HG03280 (cell line): ENCODE results near the gene TBL2.
"Not testable (repeated sequence)": the region's sequence is repeated elsewhere in the genome, so short reads cannot be mapped to it uniquely, and the experiment has no call there.

Source experiments
- ATAC-seq: cut with Tn5 transposase; IDR thresholded peaks from one replicate; pipeline ENCODE4 v1.9.1; 2021; ENCODE audit warnings: mild to moderate bottlenecking, moderate library complexity; ENCODE audit not compliant: unreplicated experiment

TBL2 gene

GRCh38 chr7:73537051-73537450 lies 41.3 kb downstream of the TBL2 start:
- no peak for ATAC-seq

DNA sequence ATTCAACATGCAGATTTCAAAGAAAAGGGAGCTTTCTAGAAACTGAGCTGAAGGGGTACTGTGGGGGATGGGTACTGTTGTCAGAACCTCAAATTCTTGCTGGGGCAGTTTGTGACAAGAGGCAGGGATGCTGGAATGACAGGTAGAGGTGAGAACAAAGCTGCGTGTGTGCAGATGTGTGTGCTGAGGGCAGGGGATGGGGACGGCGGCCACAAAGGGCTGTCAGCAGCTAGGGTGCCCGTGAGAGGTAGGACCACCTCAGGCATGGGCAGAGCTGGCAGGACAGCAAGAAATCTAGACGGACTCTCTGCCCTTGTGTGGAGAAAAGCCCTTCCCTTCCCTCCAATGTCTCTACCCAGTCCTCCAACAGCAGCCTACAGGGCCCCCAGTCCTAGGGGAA lies 41.9 kb downstream of the TBL2 start:
- ATAC-seq, result no peak

DNA sequence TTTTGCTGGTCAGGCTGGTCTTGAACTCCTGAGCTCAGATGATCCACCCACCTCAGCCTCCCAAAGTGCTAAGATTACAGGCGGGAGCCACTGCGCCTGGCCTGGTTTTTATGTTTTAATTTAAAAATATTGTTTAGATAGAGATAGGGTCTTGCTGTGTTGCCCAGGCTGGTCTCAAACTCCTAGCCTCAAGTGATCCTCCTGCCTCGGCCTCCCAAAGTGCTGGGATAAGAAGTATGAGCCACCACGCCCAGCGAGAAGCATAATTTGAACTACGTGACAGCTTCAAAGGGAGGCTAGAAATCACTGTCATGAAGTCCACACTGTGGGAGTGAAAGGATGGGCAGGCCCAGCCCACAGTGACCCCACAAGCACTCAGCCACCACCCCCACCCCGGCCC lies 42.5 kb downstream of the TBL2 start:
- ATAC-seq, result not testable (repeated sequence)

DNA sequence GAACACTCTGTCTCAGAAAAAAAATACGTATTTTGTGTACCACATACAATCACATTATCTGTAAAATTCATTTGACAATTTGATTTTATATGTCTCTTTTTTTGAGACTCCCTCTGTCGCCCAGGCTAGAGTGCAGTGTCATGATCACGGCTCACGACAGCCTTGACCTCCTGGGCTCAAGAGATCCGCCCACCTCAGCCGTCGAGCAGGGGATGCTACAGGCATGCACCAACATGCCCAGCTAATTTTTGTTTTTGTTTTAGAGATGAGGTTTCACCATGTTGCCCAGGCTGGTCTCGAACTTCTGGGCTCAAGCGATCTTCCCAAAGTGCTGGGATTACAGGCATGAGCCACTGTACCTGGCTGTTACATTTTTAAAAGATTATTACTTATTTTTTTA lies 44.6 kb downstream of the TBL2 start:
- ATAC-seq, result no peak

DNA sequence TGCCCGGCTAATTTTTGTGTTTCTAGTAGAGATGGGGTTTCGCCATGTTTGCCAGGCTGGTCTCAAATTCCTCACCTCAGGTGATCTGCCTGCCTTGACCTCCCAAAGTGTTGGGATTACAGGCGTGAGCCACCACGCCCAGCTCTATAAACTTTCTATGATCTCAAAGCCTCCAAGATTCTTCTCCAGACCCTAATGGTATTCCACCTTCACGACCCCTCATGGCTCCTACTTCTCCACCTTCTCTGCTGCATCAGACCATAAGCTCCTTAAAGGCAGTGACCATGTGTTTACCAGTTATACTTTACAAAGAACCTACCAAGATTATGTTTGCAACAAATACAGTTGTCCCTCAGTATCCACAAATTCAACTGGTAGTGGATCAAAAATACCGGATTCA lies 46.2 kb downstream of the TBL2 start:
- ATAC-seq, result no peak

DNA sequence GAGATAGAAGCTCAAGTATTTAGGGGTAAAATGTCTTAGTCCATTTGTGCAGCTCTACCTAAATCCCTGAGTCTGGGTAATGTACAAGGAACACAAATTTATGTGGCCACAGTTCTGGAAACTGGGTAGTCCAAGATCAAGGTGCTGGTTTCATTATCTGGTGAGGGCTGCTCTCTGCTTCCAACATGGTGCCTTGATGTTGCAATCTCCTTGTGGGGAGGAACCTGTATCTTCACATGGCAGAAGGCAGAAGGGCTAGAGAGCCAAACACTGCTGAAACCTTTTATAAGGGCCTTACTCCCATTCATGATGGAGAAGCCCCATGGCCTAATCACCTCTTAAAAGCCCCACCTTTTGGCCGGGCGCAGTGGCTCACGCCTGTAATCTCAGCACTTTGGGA lies 47.6 kb downstream of the TBL2 start:
- no peak for ATAC-seq

- no peak for ATAC-seq
Observed at GRCh38 chr7:73526896-73527821, 51.2 kb downstream of the TBL2 start.

- ATAC-seq, result not testable (repeated sequence)
Observed at GRCh38 chr7:73526158-73526494, 52.3 kb downstream of the TBL2 start.

DNA sequence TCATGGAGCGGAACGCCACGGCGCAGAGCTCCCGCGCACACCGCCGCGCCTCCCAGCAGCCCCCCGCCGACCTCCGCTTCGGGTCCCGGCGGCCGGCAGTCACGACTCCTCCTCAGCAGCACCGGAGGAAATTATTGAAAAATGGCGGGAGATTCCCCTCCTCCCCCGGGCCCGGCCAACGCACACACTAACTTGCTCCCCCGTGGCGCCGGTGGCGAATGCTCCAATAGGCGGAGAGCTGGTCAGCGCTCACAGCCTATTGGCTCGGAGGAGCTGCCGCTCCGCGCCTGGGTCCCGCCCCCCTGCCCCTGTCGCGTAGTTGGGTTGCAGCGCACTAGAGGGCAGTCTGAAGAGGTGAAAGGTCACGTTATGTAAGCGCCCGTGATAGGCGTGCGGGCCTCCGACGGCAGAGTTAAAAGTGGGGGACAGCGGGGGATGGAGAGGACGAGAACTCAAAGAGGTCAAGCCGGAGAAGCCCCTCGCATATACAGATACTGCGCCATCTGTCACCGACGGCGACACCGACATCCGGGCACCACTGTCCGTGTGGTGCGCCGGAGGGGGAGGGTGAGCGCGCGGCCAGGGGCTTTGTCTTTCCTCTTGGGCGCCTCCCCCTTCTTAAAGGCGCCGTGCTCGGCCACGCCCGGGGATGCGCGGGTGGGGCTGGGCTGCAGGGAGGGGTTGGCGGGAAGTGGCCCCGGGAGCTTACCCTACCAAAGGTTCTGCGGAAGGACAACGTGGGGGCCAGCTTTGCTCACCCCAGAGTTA lies 56.1 kb downstream of the TBL2 start, which contains the start of gene BAZ1B:
BAZ1B (minus strand) TSS at position 189 of the 768 bp plus-strand sequence. CDS start 360 bp downstream, outside the sequence.
- ATAC-seq, result peak; percentile 88

DNA sequence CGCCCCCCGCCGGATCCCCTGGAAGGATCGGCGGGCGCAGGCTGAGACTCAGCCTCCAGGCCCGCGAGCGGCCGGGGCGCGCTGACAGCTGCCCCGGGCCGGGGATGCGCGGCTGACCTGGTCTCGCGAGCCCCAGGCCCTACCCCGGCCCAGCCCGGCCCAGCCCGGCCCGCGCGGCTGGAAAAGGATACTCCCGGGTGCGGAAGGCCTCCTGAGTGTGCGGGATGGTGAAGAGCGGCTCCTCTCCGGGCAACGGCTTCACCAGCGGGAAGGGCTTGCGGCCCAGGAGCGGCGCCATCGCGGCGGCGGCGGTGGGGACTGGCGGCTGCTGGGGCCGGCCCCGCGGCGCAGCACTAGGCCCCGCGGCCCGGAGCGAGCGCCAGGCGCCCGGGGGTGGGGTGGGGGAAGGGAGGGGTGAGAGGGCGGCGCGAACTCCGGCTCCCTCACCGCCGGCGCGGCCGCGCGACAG lies 56.7 kb downstream of the TBL2 start:
- ATAC-seq, result peak; percentile 44

GRCh38 chr7:73520673-73521635 lies 57.4 kb downstream of the TBL2 start:
- no peak for ATAC-seq

GRCh38 chr7:73519867-73520672 lies 58.3 kb downstream of the TBL2 start:
- ATAC-seq, result no peak

- no peak for ATAC-seq
Observed at GRCh38 chr7:73518470-73518869, 59.9 kb downstream of the TBL2 start.
